ENCODE data around the gene JPH3.

The JPH3 gene

DNA sequence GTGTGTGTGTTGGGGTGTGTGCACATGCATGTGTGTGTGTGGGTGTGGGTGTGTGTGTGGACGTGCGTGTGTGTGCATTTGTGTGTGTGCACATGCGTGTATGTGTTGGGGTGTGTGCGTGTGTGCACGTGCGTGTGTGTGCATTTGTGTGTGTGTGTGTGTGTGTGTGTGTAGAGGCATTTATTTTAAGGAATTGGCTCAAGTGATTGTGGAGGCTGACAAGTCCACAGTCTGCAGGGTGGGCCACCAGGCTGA is 37.9 kb upstream of the JPH3 start:
- Histone ChIP-seq H3K4me3 (no peak overlapping the region), H3K27ac (no peak overlapping the region)
- DNase-seq (ENCODE audit: low spot score): no peak
- TF ChIP-seq, protein P1, sequence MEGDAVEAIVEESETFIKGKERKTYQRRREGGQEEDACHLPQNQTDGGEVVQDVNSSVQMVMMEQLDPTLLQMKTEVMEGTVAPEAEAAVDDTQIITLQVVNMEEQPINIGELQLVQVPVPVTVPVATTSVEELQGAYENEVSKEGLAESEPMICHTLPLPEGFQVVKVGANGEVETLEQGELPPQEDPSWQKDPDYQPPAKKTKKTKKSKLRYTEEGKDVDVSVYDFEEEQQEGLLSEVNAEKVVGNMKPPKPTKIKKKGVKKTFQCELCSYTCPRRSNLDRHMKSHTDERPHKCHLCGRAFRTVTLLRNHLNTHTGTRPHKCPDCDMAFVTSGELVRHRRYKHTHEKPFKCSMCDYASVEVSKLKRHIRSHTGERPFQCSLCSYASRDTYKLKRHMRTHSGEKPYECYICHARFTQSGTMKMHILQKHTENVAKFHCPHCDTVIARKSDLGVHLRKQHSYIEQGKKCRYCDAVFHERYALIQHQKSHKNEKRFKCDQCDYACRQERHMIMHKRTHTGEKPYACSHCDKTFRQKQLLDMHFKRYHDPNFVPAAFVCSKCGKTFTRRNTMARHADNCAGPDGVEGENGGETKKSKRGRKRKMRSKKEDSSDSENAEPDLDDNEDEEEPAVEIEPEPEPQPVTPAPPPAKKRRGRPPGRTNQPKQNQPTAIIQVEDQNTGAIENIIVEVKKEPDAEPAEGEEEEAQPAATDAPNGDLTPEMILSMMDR (IDR thresholded peaks at IDR 0.05): no peak

DNA sequence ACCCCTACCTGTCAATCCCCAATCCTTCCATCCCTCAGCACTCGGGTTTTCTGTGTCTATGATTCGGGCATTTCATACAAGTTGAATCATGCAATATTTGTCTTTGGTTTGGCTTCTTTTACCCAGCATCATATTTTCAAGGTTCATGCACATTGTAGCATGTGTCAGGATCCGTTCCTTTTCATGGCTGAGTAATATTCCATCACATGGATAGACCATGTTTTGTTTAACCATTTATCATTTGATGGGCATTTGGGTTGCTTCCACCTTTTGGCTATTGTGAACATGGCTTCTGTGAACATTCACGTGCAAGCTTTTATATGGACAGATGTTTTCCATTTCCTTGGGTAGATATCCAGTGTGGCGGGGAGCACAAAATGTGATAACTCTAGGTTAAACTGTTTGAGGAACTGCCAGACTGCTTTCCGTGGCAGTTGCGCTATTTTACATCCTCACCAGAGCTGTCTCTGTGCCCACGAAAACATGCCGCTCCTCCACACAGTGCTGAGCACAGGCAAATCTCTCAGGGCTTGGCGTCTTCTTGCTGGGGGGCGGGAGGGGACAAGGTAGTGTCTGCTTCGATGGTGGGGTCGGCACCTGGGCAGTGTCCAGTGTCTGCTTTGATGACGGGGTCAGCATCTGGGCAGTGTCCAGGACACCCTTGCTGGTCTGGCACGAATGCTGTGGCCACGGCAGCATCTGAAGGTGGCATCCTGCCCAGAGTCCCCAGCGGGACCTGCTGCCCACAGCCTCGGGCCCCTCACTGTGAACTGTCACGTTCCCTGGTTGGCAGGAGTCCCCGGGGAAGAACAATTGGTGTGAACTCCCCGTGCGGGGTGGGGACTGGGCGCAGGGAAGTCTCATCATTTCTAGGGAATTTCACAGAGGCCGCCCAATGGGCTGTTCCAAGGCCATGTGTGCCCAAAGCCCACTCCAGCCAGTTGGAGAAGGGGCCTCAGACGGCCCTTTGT is 32.4 kb upstream of the JPH3 start:
- H3K4me3 ChIP-seq: no peak overlapping the region
- peak overlapping the region; percentile 47 to 83 for H3K27ac ChIP-seq
- no peak for DNase-seq (ENCODE audit: low spot score)
- TF ChIP-seq, protein P1 (IDR thresholded peaks at IDR 0.05): no peak

DNA sequence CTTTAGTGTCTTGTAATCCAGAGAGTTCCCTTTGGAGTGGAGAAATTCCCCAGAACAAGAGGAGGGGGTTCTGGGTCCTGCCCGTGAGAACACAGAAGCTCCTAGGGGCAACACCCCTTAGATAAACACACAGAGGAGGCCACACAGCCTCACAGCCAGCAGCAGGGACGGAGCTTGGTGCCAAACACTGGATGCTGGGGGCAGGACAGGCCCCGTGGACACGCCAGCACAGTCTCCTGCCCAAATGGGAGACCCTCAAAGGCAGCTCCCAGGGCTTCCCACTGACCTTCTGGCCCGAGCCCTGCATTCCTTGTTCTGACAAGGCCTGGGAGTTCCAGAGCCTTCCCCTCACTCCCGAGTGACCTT is 31.8 kb upstream of the JPH3 start:
- Histone ChIP-seq H3K27ac (peak overlapping the region; percentile 47 to 83), H3K4me3 (no peak overlapping the region)
- TF ChIP-seq, protein P1 (IDR thresholded peaks at IDR 0.05): no peak
- DNase-seq (ENCODE audit: low spot score): no peak

DNA sequence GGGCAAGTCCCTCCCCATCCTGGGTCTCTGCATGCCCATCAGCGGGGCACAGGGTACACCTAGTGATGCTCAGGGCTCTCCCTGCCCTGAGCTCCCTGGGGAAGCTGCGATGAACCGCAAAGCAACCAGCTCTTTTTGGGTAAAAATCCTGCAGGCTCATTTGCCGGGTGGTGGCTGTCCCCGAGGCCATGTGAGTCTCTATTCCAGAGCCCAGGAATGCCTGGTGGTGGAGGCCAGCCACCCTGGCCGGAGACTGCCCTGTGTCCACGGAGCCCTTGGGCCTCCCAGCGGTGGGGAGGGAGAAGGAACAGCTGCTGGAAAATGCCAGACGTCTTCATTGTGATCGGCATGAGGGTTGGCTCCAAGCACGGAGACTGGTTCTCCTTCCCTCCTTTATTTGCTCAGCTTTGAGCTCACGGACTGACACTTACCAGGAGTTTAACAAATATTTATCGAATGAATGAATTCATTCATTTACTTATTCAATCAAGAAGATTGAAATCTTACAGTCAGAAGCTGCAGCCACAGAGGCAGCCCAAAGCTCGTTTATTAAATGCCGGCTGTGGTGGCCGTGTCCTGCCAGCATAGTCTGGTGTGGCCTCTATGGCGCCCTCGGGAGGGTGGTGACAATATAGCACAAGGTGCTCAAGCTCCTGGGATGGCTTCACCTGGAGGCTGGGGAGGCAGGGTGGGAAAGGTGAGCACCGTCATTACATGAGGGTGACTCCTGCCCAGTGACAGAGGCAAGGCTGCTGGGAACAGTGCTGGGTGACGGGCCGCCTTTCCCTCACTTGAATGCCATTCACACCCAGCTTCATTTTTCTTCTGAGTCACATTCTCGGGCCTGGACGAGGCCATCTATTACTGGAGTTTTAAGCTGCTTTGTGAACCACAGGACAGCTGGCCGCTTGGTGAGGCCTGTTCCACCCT is 31.1 kb upstream of the JPH3 start:
- no peak overlapping the region for H3K4me3 ChIP-seq
- TF ChIP-seq, protein P1 (IDR thresholded peaks at IDR 0.05): peak; percentile 47
- DNase-seq (ENCODE audit: low spot score): peak; percentile 88
- peak overlapping the region; percentile 47 to 83 for H3K27ac ChIP-seq

DNA sequence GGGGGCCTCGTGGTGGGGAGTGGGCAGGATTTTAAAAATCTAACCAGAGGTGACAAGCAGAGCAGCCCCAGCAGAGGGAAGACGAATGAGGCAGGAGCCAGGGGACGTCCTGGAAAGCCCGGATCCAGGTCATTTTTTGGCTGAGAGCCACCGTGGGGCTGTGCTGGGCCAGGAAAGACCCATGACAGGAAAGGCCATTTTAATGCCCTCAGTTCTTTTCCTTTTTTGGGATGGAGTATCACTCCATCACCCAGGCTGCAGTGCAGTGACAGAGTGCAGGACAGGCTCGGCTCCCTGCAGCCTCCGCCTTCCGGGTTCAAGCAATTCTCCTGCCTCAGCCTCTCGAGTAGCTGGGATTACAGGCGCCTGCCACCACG is 30.5 kb upstream of the JPH3 start:
- no peak for DNase-seq (ENCODE audit: low spot score)
- Histone ChIP-seq H3K27ac (peak overlapping the region; percentile 47 to 83), H3K4me3 (no peak overlapping the region)
- TF ChIP-seq, protein P1 (IDR thresholded peaks at IDR 0.05): no peak

DNA sequence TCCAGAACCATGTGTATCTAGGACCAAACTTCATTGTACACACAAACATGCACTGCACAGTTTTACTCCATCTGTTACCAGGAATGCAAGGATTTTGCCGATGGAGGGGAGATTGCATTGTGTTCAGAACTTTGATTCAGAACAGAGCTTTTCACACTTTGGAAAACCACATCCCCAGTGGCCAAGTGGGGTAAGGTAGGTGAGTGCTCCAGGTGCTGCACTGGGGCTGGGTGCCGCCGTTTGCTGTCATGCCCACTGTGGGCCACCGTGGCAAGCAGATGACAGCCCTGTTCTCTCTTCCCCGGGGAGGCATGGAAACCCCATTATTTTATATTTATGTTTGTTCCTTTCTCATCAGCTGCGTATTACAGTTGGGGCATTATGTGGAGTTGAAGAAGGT is 29.3 kb upstream of the JPH3 start:
- H3K4me3 ChIP-seq: no peak overlapping the region
- peak overlapping the region in 1 of 2 donors; percentile 83 for H3K27ac ChIP-seq
- no peak for DNase-seq (ENCODE audit: low spot score)
- TF ChIP-seq, protein P1 (IDR thresholded peaks at IDR 0.05): no peak

Data from coronary artery (tissue), 2 donors.